Keratinocyte (primary cell): ENCODE measurements around the gene HLA-DQA1. TPM values are rescaled to one million over a fixed set of nuclear protein-coding genes. Genes with fewer than 3 reads are reported as not detected.
"Not testable (repeated sequence)": the region's sequence is repeated elsewhere in the genome, so short reads cannot be mapped to it uniquely, and the experiment has no call there.

Experiments used
- DNase-seq: peaks from one replicate; pipeline ENCODE4 v3.0.0-alpha.2; 2011; ENCODE audit warnings: low read depth, missing footprints, low spot score
- FAIRE-seq: peaks from 2 replicates; lab custom pipeline; 2011; peaks lifted over from hg19 to GRCh38; lab: Jason Lieb, UNC
- H2AFZ ChIP-seq: 2 replicates; pipeline ENCODE4 v1.6.0; 2012; ENCODE audit warnings: low read length, control low read depth, inconsistent platforms; ENCODE audit not compliant: control insufficient read depth
- H3K27ac ChIP-seq: 2 replicates; pipeline ENCODE4 v1.5.1; 2011; ENCODE audit warnings: low read length; ENCODE audit not compliant: control insufficient read depth, insufficient read depth
- H3K27me3 ChIP-seq: 3 replicates; pipeline ENCODE4 v1.6.0; 2011; ENCODE audit warnings: low read length; ENCODE audit not compliant: control insufficient read depth, insufficient read depth; ENCODE audit errors: extremely low read depth
- H3K36me3 ChIP-seq, 2 experiments: 2 replicates in 1 of 2; 3 replicates in 1 of 2; pipeline ENCODE4 v1.5.1; 2011; ENCODE audit warnings: low read length in 2 of 2, mild to moderate bottlenecking in 1 of 2; ENCODE audit not compliant: control insufficient read depth in 2 of 2, insufficient read depth in 2 of 2; ENCODE audit errors: extremely low read depth in 1 of 2
- H3K4me1 ChIP-seq: 3 replicates; pipeline ENCODE4 v1.5.1; 2011; ENCODE audit warnings: low read length; ENCODE audit not compliant: control insufficient read depth, insufficient read depth; ENCODE audit errors: extremely low read depth
- H3K4me2 ChIP-seq: 3 replicates; pipeline ENCODE4 v1.6.0; 2011; ENCODE audit warnings: low read depth, low read length; ENCODE audit not compliant: control insufficient read depth, insufficient read depth; ENCODE audit errors: extremely low read depth
- H3K4me3 ChIP-seq, 3 experiments: fragments of 200-600 bp in 1 of 3; sonication (generic) in 1 of 3; 2 replicates in 2 of 3; 3 replicates in 1 of 3; pipeline ENCODE4 v1.5.1; 2011 to 2016; ENCODE audit warnings: low read length in 3 of 3, mild to moderate bottlenecking in 3 of 3, control low read depth in 2 of 3, inconsistent platforms in 1 of 3, low read depth in 1 of 3, mixed read lengths in 1 of 3, mixed run types in 1 of 3, moderate library complexity in 1 of 3; ENCODE audit not compliant: control insufficient read depth in 2 of 3, insufficient read depth in 2 of 3; ENCODE audit errors: extremely low read depth in 1 of 3
- H3K79me2 ChIP-seq: 2 replicates; pipeline ENCODE4 v1.6.0; 2012; ENCODE audit warnings: low read length; ENCODE audit not compliant: control insufficient read depth, insufficient read depth
- H3K9ac ChIP-seq: 3 replicates; pipeline ENCODE4 v1.6.0; 2011; ENCODE audit warnings: low read length; ENCODE audit not compliant: control insufficient read depth, insufficient read depth; ENCODE audit errors: extremely low read depth
- H3K9me1 ChIP-seq: 3 replicates; pipeline ENCODE4 v1.6.0; 2011; ENCODE audit warnings: low read length; ENCODE audit not compliant: control insufficient read depth, insufficient read depth; ENCODE audit errors: extremely low read depth
- H3K9me3 ChIP-seq: 2 replicates; pipeline ENCODE4 v1.5.1; 2012; ENCODE audit warnings: low read depth, low read length; ENCODE audit not compliant: control insufficient read depth
- H4K20me1 ChIP-seq: 3 replicates; pipeline ENCODE4 v1.6.0; 2011; ENCODE audit warnings: low read length; ENCODE audit not compliant: control insufficient read depth, insufficient read depth; ENCODE audit errors: extremely low read depth
- EZH2 ChIP-seq: IDR thresholded peaks from one replicate; pipeline ENCODE4 v1.6.1; 2012; ENCODE audit warnings: inconsistent platforms, mild to moderate bottlenecking, low read length, moderate library complexity
- dilution Hi-C: fragments of 300-500 bp; cut with MboI; formaldehyde crosslinking; loops from one replicate; pipeline ENCODE4 v1.7.0; 2020; ENCODE audit warnings: low sequenced_read_pairs; ENCODE audit not compliant: extremely low pct_ligation_motif_present
- polyA plus RNA-seq, 5 experiments: library from polyadenylated mRNA; depleted of rRNA in 3 of 5; stranded (reverse) in 3 of 5; stranded (forward) in 1 of 5; unstranded in 1 of 5; fragments of >200 nt; gene quantifications; 1 replicate in 1 of 5; 2 replicates in 3 of 5; 3 replicates in 1 of 5; pipeline versions ENCODE4 v1.2.1 to v1.2.3, GENCODE V29; 2011 to 2012; ENCODE audit warnings: missing spikeins in 2 of 5, low read depth in 1 of 5, low replicate concordance in 1 of 5
- TF ChIP-seq, protein P1 (sequence below), 3 experiments: IDR thresholded peaks in 1 of 3; conservative IDR thresholded peaks in 1 of 3; optimal IDR thresholded peaks in 1 of 3; 2 replicates in 2 of 3; 3 replicates in 1 of 3; pipeline versions ENCODE3 to v1.5.1; 2011; ENCODE audit warnings: low read length in 3 of 3, mild to moderate bottlenecking in 3 of 3, moderate library complexity in 2 of 3, control low read depth in 1 of 3, inconsistent platforms in 1 of 3; ENCODE audit not compliant: insufficient read depth in 2 of 3; ENCODE audit errors: extremely low read depth in 1 of 3

HLA-DQA1 gene
- polyA plus RNA-seq, 1 donor (not counting 4 experiments of a cell fraction or from before 2014, with no cell fraction given) = not detected

DNA sequence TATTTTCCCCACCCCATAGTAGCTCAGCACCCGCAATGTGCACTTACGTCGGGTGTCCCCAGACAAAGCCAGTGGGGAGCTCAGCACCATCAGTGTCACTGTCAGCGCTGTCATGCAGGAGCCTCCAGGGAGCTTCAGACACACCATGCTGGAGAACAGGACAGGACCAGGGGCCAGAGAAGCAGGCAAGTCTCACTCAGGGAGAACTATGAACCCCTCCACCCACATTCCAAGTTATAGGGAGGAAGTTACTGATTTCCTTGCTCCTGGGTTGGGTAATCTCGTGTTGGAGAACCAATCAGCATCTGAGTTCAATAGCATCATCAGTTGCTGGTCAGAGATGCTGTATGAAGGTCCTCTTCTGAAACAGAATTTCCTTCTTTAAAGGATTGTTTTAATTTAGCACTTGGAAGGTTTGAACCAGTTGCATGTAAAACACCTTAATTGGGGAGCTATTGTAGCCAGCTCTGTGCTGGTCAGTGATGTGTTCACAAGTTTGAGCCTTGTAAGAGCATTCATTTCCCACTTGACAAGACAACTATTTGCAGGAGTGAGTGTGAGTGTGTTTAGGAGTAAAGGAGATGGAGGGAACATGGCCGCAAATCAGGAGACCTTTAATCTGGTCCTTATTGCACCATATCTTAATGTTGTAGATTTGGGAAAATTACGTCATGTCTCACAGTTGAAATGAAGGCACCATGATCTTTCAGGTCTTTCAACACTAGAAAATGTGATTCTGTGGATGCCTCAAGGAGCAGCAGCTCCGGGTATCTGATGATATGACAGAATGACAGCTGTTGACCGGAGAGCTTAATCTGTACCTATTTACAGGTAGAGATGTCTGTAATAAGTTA, 47.4 kb upstream of the HLA-DQA1 start, which contains the start of gene HLA-DRB1:
HLA-DRB1 (minus strand) TSS at position 253 of the 854 bp plus-strand sequence; CDS start at position 147, 106 bp downstream.
- dilution Hi-C loops = no loop called here
- Histone ChIP-seq H3K27ac (no peak within 1 kb of the TSS), H2AFZ (no peak within 1 kb of the TSS), H4K20me1 (no peaks in the 10 kb centered on the region), H3K4me3 (no peak within 1 kb of the TSS), H3K4me2 (no peak within 1 kb of the TSS), H3K36me3 (no peaks in the 10 kb centered on the region), H3K9me3 (no peaks in the 10 kb centered on the region), H3K4me1 (no peaks in the 10 kb centered on the region), H3K9ac (no peak within 1 kb of the TSS), H3K27me3 (no peaks in the 10 kb centered on the region), H3K9me1 (no peaks in the 10 kb centered on the region), H3K79me2 (no peaks in the 10 kb centered on the region)
- peak; percentile 97 for FAIRE-seq
- no peak for DNase-seq
- TF ChIP-seq EZH2 = no peak
- TF ChIP-seq, protein P1, sequence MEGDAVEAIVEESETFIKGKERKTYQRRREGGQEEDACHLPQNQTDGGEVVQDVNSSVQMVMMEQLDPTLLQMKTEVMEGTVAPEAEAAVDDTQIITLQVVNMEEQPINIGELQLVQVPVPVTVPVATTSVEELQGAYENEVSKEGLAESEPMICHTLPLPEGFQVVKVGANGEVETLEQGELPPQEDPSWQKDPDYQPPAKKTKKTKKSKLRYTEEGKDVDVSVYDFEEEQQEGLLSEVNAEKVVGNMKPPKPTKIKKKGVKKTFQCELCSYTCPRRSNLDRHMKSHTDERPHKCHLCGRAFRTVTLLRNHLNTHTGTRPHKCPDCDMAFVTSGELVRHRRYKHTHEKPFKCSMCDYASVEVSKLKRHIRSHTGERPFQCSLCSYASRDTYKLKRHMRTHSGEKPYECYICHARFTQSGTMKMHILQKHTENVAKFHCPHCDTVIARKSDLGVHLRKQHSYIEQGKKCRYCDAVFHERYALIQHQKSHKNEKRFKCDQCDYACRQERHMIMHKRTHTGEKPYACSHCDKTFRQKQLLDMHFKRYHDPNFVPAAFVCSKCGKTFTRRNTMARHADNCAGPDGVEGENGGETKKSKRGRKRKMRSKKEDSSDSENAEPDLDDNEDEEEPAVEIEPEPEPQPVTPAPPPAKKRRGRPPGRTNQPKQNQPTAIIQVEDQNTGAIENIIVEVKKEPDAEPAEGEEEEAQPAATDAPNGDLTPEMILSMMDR (optimal IDR thresholded peaks at IDR 0.05 in 1 of 3, IDR thresholded peaks at IDR 0.05 in 1 of 3, conservative IDR thresholded peaks at IDR 0.05 in 1 of 3; ENCODE audit: extremely low read depth in 1 of 3, insufficient read depth in 2 of 3, low read length in 3 of 3) = no peak

DNA sequence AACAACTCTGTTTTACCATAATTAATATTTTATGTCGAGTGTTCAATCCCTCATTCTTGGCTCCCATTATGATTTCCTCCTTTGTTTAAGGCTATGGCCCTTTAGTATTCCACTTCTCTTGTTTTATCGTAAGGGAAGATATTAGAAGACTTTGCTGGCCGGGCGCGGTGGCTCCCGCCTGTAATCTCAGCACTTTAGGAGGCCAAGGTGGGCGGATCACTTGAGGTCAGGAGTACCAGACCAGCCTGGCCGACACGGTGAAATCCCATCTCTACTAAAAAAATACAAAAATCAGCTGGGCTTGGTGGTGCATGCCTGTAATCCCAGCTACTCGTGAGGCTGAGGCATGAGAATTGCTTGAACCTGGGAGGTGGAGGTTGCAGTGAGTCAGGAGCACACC, 46.5 kb upstream of the HLA-DQA1 start:
- H3K79me2 ChIP-seq, H3K4me1 ChIP-seq, H3K9me3 ChIP-seq, H3K4me3 ChIP-seq, H3K27ac ChIP-seq, H4K20me1 ChIP-seq, H2AFZ ChIP-seq, H3K9me1 ChIP-seq, dilution Hi-C loops, H3K4me2 ChIP-seq, FAIRE-seq, H3K27me3 ChIP-seq, DNase-seq, H3K9ac ChIP-seq, H3K36me3 ChIP-seq: not testable (repeated sequence)
